Left ventricle myocardium inferior (tissue), 1 donor: ENCODE results near the gene VGLL1. TPM values are rescaled to one million over a fixed set of nuclear protein-coding genes. Genes with fewer than 3 reads are reported as not detected.

Experiments used
- DNase-seq: peaks from one replicate; pipeline ENCODE4 v3.0.0-alpha.2; 2020
- H3K27ac ChIP-seq: fragments of 200-600 bp; replicated peaks from 2 replicates; pipeline ENCODE4 v1.8.0; 2021
- H3K27me3 ChIP-seq: fragments of 200-600 bp; 2 replicates; pipeline ENCODE4 v1.8.0; 2021; ENCODE audit warnings: low read depth
- H3K36me3 ChIP-seq: fragments of 200-600 bp; 2 replicates; pipeline ENCODE4 v1.8.0; 2021
- H3K4me1 ChIP-seq: fragments of 200-600 bp; 2 replicates; pipeline ENCODE4 v1.8.0; 2021
- H3K4me3 ChIP-seq: fragments of 200-600 bp; 2 replicates; pipeline ENCODE4 v1.8.0; 2021; ENCODE audit warnings: mild to moderate bottlenecking, moderate library complexity
- H3K9me3 ChIP-seq: fragments of 200-600 bp; replicated peaks from 2 replicates; pipeline ENCODE4 v1.8.0; 2021
- CTCF ChIP-seq: fragments of 200-600 bp; IDR thresholded peaks from 2 replicates; pipeline ENCODE4 v1.8.0; 2021; ENCODE audit warnings: antibody characterized with exemption, mild to moderate bottlenecking, borderline replicate concordance
- intact Hi-C: fragments of 100-400 bp; cut with micrococcal nuclease; formaldehyde crosslinking; loops from one replicate; pipeline ENCODE4 v1.11.0; 2022
- total RNA-seq: library from RNA; stranded (reverse); fragmentation: NEBNext Ultra II Directional; extraction: Animal tissue kit (Norgen Biotek cat#: 25700); gene quantifications from one replicate; pipeline ENCODE4 v1.2.1, GENCODE V29; 2021
- donor health status: DM: no; HTN: yes; CAD: no; lungs with severe emphysema.

The VGLL1 gene
- total RNA-seq, 1 donor from 2014 or later = not detected

DNA sequence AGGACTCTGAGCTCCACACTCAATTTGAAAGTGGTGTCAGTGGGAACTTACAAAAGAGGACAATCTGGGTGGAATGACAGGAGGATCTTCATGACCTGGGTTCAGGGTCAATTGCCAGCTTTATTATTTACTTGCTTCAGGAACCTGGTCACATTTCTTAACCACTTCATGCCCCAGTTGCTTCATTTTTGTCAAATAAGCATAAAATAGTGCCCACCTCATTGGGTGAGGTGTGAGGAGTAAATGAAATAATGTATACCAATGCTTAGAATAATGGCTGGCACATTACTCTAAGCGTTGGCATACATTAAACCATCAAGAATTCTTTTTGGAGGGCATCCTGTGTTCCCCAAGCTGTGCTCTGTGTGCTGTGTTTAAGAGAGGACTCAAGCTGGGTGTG lies 19.4 kb downstream of the VGLL1 start:
- no peaks in the 10 kb centered on the region for H3K36me3 ChIP-seq
- no peak overlapping the region for H3K4me3 ChIP-seq
- no peaks in the 10 kb centered on the region for H3K27me3 ChIP-seq
- no peaks in the 10 kb centered on the region for H3K9me3 ChIP-seq
- TF ChIP-seq CTCF = no peak
- intact Hi-C loops = no loop called here
- H3K27ac ChIP-seq = no peak overlapping the region
- DNase-seq = no peak
- H3K4me1 ChIP-seq = no peaks in the 10 kb centered on the region

- intact Hi-C loops = no loop called here
These were observed 23.7 kb downstream of the VGLL1 start for GRCh38 chrX:136555694-136556093.

GRCh38 chrX:136572030-136572429 lies 40.0 kb downstream of the VGLL1 start:
- TF ChIP-seq CTCF = no peak
- intact Hi-C loops = no loop called here
- Histone ChIP-seq H3K27me3 (no peaks in the 10 kb centered on the region), H3K27ac (no peak overlapping the region), H3K36me3 (no peaks in the 10 kb centered on the region), H3K9me3 (no peaks in the 10 kb centered on the region), H3K4me1 (peaks cover 8% of the 10 kb centered on the region), H3K4me3 (no peak overlapping the region)
- no peak for DNase-seq

More at GRCh38 chrX:136555694-136556093, 23.7 kb downstream of the VGLL1 start:
- Histone ChIP-seq H3K9me3 (no peaks in the 10 kb centered on the region), H3K4me3 (no peak overlapping the region), H3K27ac (no peak overlapping the region), H3K27me3 (no peaks in the 10 kb centered on the region), H3K4me1 (no peaks in the 10 kb centered on the region), H3K36me3 (no peaks in the 10 kb centered on the region)
- TF ChIP-seq CTCF = no peak
- DNase-seq = no peak

DNA sequence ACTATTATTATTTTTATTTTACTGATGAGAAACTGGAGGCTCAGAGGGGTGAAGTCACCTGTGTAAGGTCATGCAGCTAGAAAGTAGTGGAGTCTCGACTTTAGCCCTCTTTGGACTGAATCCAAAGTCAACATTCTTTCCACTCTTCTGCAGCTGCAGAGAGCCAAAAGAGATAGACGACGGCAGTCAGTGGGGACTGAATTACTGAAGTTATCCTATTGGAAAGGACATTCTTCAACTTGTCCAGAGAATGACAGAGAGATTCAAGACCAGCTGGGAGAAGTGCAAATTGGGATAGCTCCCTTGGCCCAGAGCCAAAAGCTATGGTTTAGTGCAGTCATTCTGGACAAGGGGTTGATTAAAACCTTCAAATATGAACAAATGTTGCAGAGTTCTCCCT lies 42.5 kb downstream of the VGLL1 start:
- no peaks in the 10 kb centered on the region for H3K9me3 ChIP-seq
- H3K4me3 ChIP-seq = no peak overlapping the region
- intact Hi-C loops = no loop called here
- H3K27ac ChIP-seq = no peak overlapping the region
- H3K36me3 ChIP-seq = no peaks in the 10 kb centered on the region
- H3K4me1 ChIP-seq = peaks cover 8% of the 10 kb centered on the region
- DNase-seq = no peak
- no peaks in the 10 kb centered on the region for H3K27me3 ChIP-seq
- TF ChIP-seq CTCF = no peak

DNA sequence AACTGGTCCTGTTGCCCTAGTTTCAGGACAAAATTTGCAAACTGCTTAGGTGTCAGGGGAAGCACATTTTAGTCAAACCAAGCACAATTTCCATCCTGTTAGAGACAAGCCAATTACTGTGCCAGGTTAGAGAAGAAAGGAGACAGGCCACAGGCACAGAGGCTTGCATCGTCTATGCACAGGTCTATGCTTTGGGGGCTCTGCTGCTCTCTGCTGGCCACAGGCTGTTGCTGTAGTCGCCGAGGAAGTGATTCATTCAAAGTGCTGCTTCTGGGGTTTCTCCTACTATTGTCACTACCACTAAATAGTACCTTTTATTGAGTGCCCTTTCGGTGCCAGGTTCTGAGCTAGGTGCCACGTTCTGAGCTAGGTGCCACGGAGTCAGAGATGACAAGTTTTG lies 45.5 kb downstream of the VGLL1 start:
- H3K4me3 ChIP-seq = no peak overlapping the region
- H3K9me3 ChIP-seq = no peaks in the 10 kb centered on the region
- peaks cover 8% of the 10 kb centered on the region for H3K4me1 ChIP-seq
- peak; percentile 28 for DNase-seq
- H3K27ac ChIP-seq = no peak overlapping the region
- peak; percentile 71 for TF ChIP-seq CTCF
- intact Hi-C loops = no loop called here
- H3K36me3 ChIP-seq = no peaks in the 10 kb centered on the region
- no peaks in the 10 kb centered on the region for H3K27me3 ChIP-seq

GRCh38 chrX:136580316-136580715 lies 48.3 kb downstream of the VGLL1 start:
- no peak overlapping the region for H3K4me3 ChIP-seq
- H3K36me3 ChIP-seq = no peaks in the 10 kb centered on the region
- H3K4me1 ChIP-seq = peaks cover under 1% of the 10 kb centered on the region
- H3K27me3 ChIP-seq = no peaks in the 10 kb centered on the region
- no peak for DNase-seq
- intact Hi-C loops = no loop called here
- TF ChIP-seq CTCF = no peak
- H3K9me3 ChIP-seq = no peaks in the 10 kb centered on the region
- H3K27ac ChIP-seq = no peak overlapping the region
